ENCODE measurements around the gene MED23.

Gene MED23

DNA sequence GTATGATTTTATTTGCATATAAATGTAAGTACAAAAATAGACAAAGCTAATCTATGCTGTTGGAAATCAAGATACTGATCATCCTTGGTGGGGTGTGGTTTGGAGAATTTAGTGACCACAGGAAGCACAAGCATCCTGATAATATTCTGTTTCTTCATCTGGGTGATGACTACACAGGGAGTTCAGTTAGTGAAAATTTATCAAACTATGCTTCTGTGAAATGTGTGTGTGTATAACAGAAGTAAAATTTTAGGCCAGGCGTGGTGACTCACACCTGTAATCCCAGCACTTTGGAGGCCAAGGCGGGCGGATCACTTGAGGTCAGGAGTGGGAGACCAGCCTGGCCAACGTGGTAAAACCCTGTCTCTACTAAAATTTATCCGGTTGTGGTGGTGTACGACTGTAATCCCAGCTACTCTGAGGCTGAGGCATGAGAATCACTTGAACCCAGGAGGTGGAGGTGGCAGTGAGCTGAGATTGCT is 29.6 kb upstream of the MED23 start:
- TF ChIP-seq CSDC2 (CRISPR knock-in tag; IDR thresholded peaks at IDR 0.05) (no peak), SNAI2 (CRISPR knock-in tag; IDR thresholded peaks at IDR 0.05) (no peak), BACH2 (CRISPR knock-in tag; IDR thresholded peaks at IDR 0.05; ENCODE audit: borderline replicate concordance) (no peak), RARB (CRISPR knock-in tag; IDR thresholded peaks at IDR 0.05) (no peak), ZNF70 (CRISPR knock-in tag; IDR thresholded peaks at IDR 0.05) (no peak), TCF4 (CRISPR knock-in tag; IDR thresholded peaks at IDR 0.05; ENCODE audit: borderline replicate concordance) (no peak), PPARA (CRISPR knock-in tag; IDR thresholded peaks at IDR 0.05; ENCODE audit: borderline replicate concordance) (no peak), ZC3H10 (CRISPR knock-in tag; IDR thresholded peaks at IDR 0.05) (no peak), ZNF565 (CRISPR knock-in tag; conservative IDR thresholded peaks at IDR 0.05; ENCODE audit: low read depth) (no peak), TOX (CRISPR knock-in tag; IDR thresholded peaks at IDR 0.05; ENCODE audit: borderline replicate concordance) (no peak), ESRRG (CRISPR knock-in tag; IDR thresholded peaks at IDR 0.05) (no peak)
- TF ChIP-seq, protein P1, sequence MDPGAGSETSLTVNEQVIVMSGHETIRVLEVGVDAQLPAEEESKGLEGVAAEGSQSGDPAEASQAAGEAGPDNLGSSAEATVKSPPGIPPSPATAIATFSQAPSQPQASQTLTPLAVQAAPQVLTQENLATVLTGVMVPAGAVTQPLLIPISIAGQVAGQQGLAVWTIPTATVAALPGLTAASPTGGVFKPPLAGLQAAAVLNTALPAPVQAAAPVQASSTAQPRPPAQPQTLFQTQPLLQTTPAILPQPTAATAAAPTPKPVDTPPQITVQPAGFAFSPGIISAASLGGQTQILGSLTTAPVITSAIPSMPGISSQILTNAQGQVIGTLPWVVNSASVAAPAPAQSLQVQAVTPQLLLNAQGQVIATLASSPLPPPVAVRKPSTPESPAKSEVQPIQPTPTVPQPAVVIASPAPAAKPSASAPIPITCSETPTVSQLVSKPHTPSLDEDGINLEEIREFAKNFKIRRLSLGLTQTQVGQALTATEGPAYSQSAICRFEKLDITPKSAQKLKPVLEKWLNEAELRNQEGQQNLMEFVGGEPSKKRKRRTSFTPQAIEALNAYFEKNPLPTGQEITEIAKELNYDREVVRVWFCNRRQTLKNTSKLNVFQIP (CRISPR knock-in tag; IDR thresholded peaks at IDR 0.05; ENCODE audit: borderline replicate concordance, low read depth) = no peak
- TF ChIP-seq, protein P2, sequence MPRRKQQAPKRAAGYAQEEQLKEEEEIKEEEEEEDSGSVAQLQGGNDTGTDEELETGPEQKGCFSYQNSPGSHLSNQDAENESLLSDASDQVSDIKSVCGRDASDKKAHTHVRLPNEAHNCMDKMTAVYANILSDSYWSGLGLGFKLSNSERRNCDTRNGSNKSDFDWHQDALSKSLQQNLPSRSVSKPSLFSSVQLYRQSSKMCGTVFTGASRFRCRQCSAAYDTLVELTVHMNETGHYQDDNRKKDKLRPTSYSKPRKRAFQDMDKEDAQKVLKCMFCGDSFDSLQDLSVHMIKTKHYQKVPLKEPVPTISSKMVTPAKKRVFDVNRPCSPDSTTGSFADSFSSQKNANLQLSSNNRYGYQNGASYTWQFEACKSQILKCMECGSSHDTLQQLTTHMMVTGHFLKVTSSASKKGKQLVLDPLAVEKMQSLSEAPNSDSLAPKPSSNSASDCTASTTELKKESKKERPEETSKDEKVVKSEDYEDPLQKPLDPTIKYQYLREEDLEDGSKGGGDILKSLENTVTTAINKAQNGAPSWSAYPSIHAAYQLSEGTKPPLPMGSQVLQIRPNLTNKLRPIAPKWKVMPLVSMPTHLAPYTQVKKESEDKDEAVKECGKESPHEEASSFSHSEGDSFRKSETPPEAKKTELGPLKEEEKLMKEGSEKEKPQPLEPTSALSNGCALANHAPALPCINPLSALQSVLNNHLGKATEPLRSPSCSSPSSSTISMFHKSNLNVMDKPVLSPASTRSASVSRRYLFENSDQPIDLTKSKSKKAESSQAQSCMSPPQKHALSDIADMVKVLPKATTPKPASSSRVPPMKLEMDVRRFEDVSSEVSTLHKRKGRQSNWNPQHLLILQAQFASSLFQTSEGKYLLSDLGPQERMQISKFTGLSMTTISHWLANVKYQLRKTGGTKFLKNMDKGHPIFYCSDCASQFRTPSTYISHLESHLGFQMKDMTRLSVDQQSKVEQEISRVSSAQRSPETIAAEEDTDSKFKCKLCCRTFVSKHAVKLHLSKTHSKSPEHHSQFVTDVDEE (CRISPR knock-in tag; IDR thresholded peaks at IDR 0.05) = no peak
- TF ChIP-seq, protein P3, sequence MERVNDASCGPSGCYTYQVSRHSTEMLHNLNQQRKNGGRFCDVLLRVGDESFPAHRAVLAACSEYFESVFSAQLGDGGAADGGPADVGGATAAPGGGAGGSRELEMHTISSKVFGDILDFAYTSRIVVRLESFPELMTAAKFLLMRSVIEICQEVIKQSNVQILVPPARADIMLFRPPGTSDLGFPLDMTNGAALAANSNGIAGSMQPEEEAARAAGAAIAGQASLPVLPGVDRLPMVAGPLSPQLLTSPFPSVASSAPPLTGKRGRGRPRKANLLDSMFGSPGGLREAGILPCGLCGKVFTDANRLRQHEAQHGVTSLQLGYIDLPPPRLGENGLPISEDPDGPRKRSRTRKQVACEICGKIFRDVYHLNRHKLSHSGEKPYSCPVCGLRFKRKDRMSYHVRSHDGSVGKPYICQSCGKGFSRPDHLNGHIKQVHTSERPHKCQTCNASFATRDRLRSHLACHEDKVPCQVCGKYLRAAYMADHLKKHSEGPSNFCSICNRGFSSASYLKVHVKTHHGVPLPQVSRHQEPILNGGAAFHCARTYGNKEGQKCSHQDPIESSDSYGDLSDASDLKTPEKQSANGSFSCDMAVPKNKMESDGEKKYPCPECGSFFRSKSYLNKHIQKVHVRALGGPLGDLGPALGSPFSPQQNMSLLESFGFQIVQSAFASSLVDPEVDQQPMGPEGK (CRISPR knock-in tag; IDR thresholded peaks at IDR 0.05; ENCODE audit: borderline replicate concordance) = no peak
- TF ChIP-seq, protein P4, sequence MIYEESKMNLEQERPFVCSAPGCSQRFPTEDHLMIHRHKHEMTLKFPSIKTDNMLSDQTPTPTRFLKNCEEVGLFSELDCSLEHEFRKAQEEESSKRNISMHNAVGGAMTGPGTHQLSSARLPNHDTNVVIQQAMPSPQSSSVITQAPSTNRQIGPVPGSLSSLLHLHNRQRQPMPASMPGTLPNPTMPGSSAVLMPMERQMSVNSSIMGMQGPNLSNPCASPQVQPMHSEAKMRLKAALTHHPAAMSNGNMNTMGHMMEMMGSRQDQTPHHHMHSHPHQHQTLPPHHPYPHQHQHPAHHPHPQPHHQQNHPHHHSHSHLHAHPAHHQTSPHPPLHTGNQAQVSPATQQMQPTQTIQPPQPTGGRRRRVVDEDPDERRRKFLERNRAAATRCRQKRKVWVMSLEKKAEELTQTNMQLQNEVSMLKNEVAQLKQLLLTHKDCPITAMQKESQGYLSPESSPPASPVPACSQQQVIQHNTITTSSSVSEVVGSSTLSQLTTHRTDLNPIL (CRISPR knock-in tag; IDR thresholded peaks at IDR 0.05; ENCODE audit: low read depth) = no peak
- no peak for ATAC-seq

DNA sequence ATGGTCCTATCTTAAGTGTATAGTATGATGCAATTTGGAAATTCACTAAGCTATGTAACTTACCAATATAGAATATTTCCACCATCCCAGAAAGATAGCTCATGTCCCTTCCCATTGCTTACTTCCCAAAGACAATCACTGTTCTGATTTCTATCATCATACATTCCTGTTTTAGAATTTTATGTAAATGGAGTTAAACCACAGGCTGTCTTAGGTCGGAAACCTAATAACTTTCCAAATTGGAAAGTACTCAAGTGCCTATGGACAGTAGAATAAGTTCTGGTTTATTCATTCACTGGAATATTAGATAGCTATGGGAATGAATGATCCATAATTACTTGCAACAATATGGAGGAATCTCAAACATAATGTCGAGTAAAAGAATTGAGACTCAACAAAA is 29.2 kb upstream of the MED23 start:
- ATAC-seq = no peak
- TF ChIP-seq OSR1 (CRISPR knock-in tag; IDR thresholded peaks at IDR 0.05) = no peak
- TF ChIP-seq ARNTL (CRISPR knock-in tag; IDR thresholded peaks at IDR 0.05; ENCODE audit: borderline replicate concordance, low read depth) = no peak
- no peak for TF ChIP-seq CSDC2 (CRISPR knock-in tag; IDR thresholded peaks at IDR 0.05)
- no peak for TF ChIP-seq PPARA (CRISPR knock-in tag; IDR thresholded peaks at IDR 0.05; ENCODE audit: borderline replicate concordance)
- no peak for TF ChIP-seq ZNF70 (CRISPR knock-in tag; IDR thresholded peaks at IDR 0.05)
- no peak for TF ChIP-seq BACH2 (CRISPR knock-in tag; IDR thresholded peaks at IDR 0.05; ENCODE audit: borderline replicate concordance)
- TF ChIP-seq, protein P1 (CRISPR knock-in tag; IDR thresholded peaks at IDR 0.05; ENCODE audit: borderline replicate concordance, low read depth) = no peak

DNA sequence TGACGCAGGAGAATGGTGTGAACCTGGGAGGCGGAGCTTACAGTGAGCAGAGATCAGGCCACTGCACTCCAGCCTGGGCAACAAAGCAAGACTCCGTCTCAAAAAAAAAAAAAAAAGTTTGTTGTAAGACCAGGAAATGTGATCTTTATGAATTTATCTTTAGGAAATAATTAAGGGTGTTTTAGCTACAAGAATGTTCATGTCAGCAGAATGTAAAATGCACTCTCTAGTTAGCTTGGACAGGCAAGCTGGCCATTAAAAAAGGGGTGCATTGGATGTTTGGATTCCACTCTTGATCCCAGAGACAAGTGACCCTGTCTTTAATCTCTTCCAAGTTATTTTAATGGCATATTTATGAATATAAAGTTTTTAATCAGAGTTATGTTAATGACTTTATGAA is 28.6 kb upstream of the MED23 start:
- ATAC-seq = no peak
- TF ChIP-seq ISL1 (CRISPR knock-in tag; IDR thresholded peaks at IDR 0.05) (no peak), CSDC2 (CRISPR knock-in tag; IDR thresholded peaks at IDR 0.05) (no peak), BACH2 (CRISPR knock-in tag; IDR thresholded peaks at IDR 0.05; ENCODE audit: borderline replicate concordance) (no peak), ZNF8 (CRISPR knock-in tag; IDR thresholded peaks at IDR 0.05) (no peak), ESRRG (CRISPR knock-in tag; IDR thresholded peaks at IDR 0.05) (no peak), ZNF565 (CRISPR knock-in tag; conservative IDR thresholded peaks at IDR 0.05; ENCODE audit: low read depth) (no peak), PPARA (CRISPR knock-in tag; IDR thresholded peaks at IDR 0.05; ENCODE audit: borderline replicate concordance) (no peak), ZC3H10 (CRISPR knock-in tag; IDR thresholded peaks at IDR 0.05) (no peak), TOX (CRISPR knock-in tag; IDR thresholded peaks at IDR 0.05; ENCODE audit: borderline replicate concordance) (no peak), ZFP3 (CRISPR knock-in tag; IDR thresholded peaks at IDR 0.05) (no peak), ZFP30 (CRISPR knock-in tag; IDR thresholded peaks at IDR 0.05) (no peak), TCF4 (CRISPR knock-in tag; IDR thresholded peaks at IDR 0.05; ENCODE audit: borderline replicate concordance) (no peak), OSR1 (CRISPR knock-in tag; IDR thresholded peaks at IDR 0.05) (no peak), ARNTL (CRISPR knock-in tag; IDR thresholded peaks at IDR 0.05; ENCODE audit: borderline replicate concordance, low read depth) (no peak)
- TF ChIP-seq, protein P4 (CRISPR knock-in tag; IDR thresholded peaks at IDR 0.05; ENCODE audit: low read depth) = no peak
- TF ChIP-seq, protein P5, sequence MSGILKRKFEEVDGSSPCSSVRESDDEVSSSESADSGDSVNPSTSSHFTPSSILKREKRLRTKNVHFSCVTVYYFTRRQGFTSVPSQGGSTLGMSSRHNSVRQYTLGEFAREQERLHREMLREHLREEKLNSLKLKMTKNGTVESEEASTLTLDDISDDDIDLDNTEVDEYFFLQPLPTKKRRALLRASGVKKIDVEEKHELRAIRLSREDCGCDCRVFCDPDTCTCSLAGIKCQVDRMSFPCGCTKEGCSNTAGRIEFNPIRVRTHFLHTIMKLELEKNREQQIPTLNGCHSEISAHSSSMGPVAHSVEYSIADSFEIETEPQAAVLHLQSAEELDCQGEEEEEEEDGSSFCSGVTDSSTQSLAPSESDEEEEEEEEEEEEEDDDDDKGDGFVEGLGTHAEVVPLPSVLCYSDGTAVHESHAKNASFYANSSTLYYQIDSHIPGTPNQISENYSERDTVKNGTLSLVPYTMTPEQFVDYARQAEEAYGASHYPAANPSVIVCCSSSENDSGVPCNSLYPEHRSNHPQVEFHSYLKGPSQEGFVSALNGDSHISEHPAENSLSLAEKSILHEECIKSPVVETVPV (CRISPR knock-in tag; IDR thresholded peaks at IDR 0.05) = no peak
- TF ChIP-seq, protein P3 (CRISPR knock-in tag; IDR thresholded peaks at IDR 0.05; ENCODE audit: borderline replicate concordance) = no peak
